ENCODE measurements around the gene PIGU. TPM values are rescaled to one million over a fixed set of nuclear protein-coding genes. Genes with fewer than 3 reads are reported as not detected.

PIGU gene
- total and polyA plus RNA-seq, 2 of the 13 experiments (the other 11 are each of a cell fraction or from before 2014, with no cell fraction given): 45.5 to 231 TPM

- CTCF ChIA-PET (ENCODE audit: low intra/inter-chr PET ratio, low total read pairs): no interaction called here
- TF ChIP-seq, protein P1, sequence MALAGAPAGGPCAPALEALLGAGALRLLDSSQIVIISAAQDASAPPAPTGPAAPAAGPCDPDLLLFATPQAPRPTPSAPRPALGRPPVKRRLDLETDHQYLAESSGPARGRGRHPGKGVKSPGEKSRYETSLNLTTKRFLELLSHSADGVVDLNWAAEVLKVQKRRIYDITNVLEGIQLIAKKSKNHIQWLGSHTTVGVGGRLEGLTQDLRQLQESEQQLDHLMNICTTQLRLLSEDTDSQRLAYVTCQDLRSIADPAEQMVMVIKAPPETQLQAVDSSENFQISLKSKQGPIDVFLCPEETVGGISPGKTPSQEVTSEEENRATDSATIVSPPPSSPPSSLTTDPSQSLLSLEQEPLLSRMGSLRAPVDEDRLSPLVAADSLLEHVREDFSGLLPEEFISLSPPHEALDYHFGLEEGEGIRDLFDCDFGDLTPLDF (CRISPR knock-in tag; IDR thresholded peaks at IDR 0.05): no peak
- TF ChIP-seq ZNF44 (CRISPR knock-in tag; IDR thresholded peaks at IDR 0.05) (no peak), ZNF703 (CRISPR knock-in tag; IDR thresholded peaks at IDR 0.05; ENCODE audit: borderline replicate concordance) (0 out of 2 replicates have a peak, but pooled peaks have one; percentile 22), KMT2B (CRISPR knock-in tag; IDR thresholded peaks at IDR 0.05) (no peak), ZNF670 (CRISPR knock-in tag; IDR thresholded peaks at IDR 0.05; ENCODE audit: borderline replicate concordance) (no peak), HMGXB3 (CRISPR knock-in tag; IDR thresholded peaks at IDR 0.05; ENCODE audit: borderline replicate concordance) (no peak), POLR2A (IDR thresholded peaks at IDR 0.05; ENCODE audit: insufficient read depth in 1 of 2, low read depth in 2 of 2, low read length in 2 of 2) (0 out of 4 replicates have a peak, but pooled peaks of 1 of the 2 experiments have one; percentile 7)
- DNase-seq (ENCODE audit: low spot score): no peak
- no peak for ATAC-seq
- Histone ChIP-seq H3K27me3 (ENCODE audit: control insufficient read depth in 1 of 2, insufficient read depth in 2 of 2, low read length in 2 of 2) (no peaks in the 10 kb centered on the region), H3K4me1 (ENCODE audit: insufficient read depth, low read length) (no peaks in the 10 kb centered on the region), H3K27ac (ENCODE audit: extremely low read length, insufficient read depth, low read length) (no peak overlapping the region), H3K36me3 (replicated peaks in 1 of 2; ENCODE audit: control insufficient read depth in 1 of 2, insufficient read depth in 2 of 2, low read length in 2 of 2) (peaks cover 29 to 63% of the 10 kb centered on the region in 2 experiments), H3K79me2 (ENCODE audit: insufficient read depth, low read length) (no peaks in the 10 kb centered on the region), H3K9ac (ENCODE audit: insufficient read depth, low read depth, low read length) (no peak overlapping the region), H3K9me3 (ENCODE audit: low read length) (no peaks in the 10 kb centered on the region), H3K4me2 (ENCODE audit: low read depth, low read length) (no peak overlapping the region), H2AFZ (ENCODE audit: low read length) (no peak overlapping the region), H4K20me1 (ENCODE audit: insufficient read depth, low read length) (no peaks in the 10 kb centered on the region), H3K4me3 (replicated peaks in 1 of 3; ENCODE audit: insufficient read depth in 1 of 3, low read depth in 2 of 3, low read length in 3 of 3) (no peak overlapping the region)
- WGBS (ENCODE audit: low lambda C conversion rate): 96% methylated on average over 4 of the region's 4 CpGs
- in situ Hi-C loops (cut with HindIII; ENCODE audit: extremely low pct_ligation_motif_present, low pct_unique_long_range_greater_than_20kb) (loop anchor here (10.0 kb wide), 1 partner anchor 199 kb away; no protein-coding TSS in a partner anchor), intact Hi-C loops (cut with micrococcal nuclease; ENCODE audit: unreplicated experiment) (no loop called here)
- FAIRE-seq: no peak
- POLR2A ChIA-PET: no interaction called here
- no TSS peak for BruUV-seq (replicated peaks)
Observed at GRCh38 chr20:34575756-34576155, 101.1 kb downstream of the PIGU start.
